K562 (cell line): ENCODE results near the gene SETD1B.

Experiments
- AFF4 ChIP-seq: sonication (generic); formaldehyde crosslinking; IDR thresholded peaks from 2 replicates; pipeline ENCODE4 v1.8.0; 2023; ENCODE audit warnings: mild to moderate bottlenecking, missing genetic modification reagents
- CTCF ChIP-seq, 3 experiments: IDR thresholded peaks in 2 of 3; conservative IDR thresholded peaks in 1 of 3; 2 replicates each; pipeline ENCODE4 v1.5.1; 2011 to 2012; ENCODE audit warnings: low read length in 3 of 3, mild to moderate bottlenecking in 3 of 3, control low read depth in 2 of 3, improper control_type of control experiment in 1 of 3, inconsistent platforms in 1 of 3, low read depth in 1 of 3, mixed read lengths in 1 of 3, moderate library complexity in 1 of 3; ENCODE audit not compliant: insufficient read depth in 2 of 3
- EGR1 ChIP-seq: fragments of 450-650 bp; conservative IDR thresholded peaks from 2 replicates; pipeline ENCODE4 v1.6.1; 2017; ENCODE audit warnings: mild to moderate bottlenecking
- EZH2 ChIP-seq: IDR thresholded peaks from 2 replicates; pipeline ENCODE4 v1.6.1; 2012; ENCODE audit warnings: low read depth, mild to moderate bottlenecking, inconsistent platforms, low read length, borderline replicate concordance
- JUND ChIP-seq, 2 experiments: IDR thresholded peaks; 2 replicates in 1 of 2; 3 replicates in 1 of 2; pipeline ENCODE4 v1.6.1; 2011; ENCODE audit warnings: borderline replicate concordance in 2 of 2, low read depth in 2 of 2, low read length in 2 of 2, improper control_type of control experiment in 1 of 2, missing biosample characterization in 1 of 2, missing genetic modification characterization in 1 of 2, missing genetic modification reagents in 1 of 2
- LCOR ChIP-seq: sonication (generic); formaldehyde crosslinking; IDR thresholded peaks from 2 replicates; pipeline ENCODE4 v1.8.0; 2022; ENCODE audit warnings: mild to moderate bottlenecking, missing genetic modification reagents
- RB1 ChIP-seq: fragments of 450-650 bp; IDR thresholded peaks from 2 replicates; pipeline ENCODE4 v1.6.1; 2017; ENCODE audit warnings: low read depth, mild to moderate bottlenecking
- TAF9B ChIP-seq: fragments of 450-650 bp; IDR thresholded peaks from 2 replicates; pipeline ENCODE4 v1.6.1; 2018; ENCODE audit warnings: mild to moderate bottlenecking; ENCODE audit not compliant: partially characterized antibody
- ZFX ChIP-seq: sonication (generic); formaldehyde crosslinking; IDR thresholded peaks from 2 replicates; pipeline ENCODE4 v1.8.0; 2022; ENCODE audit warnings: mild to moderate bottlenecking, missing genetic modification reagents, moderate library complexity
- ZNF77 ChIP-seq: fragments of 250-450 bp; sonication (Bioruptor Pico); IDR thresholded peaks from 2 replicates; pipeline ENCODE4 v1.5.0; 2020
- TF ChIP-seq, protein P1 (sequence below), 2 experiments: fragments of 450-650 bp in 1 of 2; IDR thresholded peaks; 2 replicates each; pipeline ENCODE4 v1.6.1; 2011 to 2017; ENCODE audit warnings: low read depth in 2 of 2, antibody characterized with exemption in 1 of 2, borderline replicate concordance in 1 of 2, low read length in 1 of 2, mild to moderate bottlenecking in 1 of 2, mixed read lengths in 1 of 2; ENCODE audit not compliant: control insufficient read depth in 1 of 2
- TF ChIP-seq, protein P2 (sequence below), 2 experiments: fragments of 450-650 bp; formaldehyde crosslinking in 1 of 2; IDR thresholded peaks; 2 replicates each; pipeline versions ENCODE4 v1.4.0 to v1.6.1; 2014 to 2020; ENCODE audit warnings: mild to moderate bottlenecking in 2 of 2, borderline replicate concordance in 1 of 2, low read depth in 1 of 2

- no peak for TF ChIP-seq CTCF (IDR thresholded peaks at IDR 0.05 in 2 of 3, conservative IDR thresholded peaks at IDR 0.05 in 1 of 3; ENCODE audit: insufficient read depth in 2 of 3, low read depth in 1 of 3, low read length in 3 of 3)
- TF ChIP-seq LCOR (CRISPR knock-in tag): no peak
- TF ChIP-seq ZNF77: no peak
- no peak for TF ChIP-seq RB1
- no peak for TF ChIP-seq EGR1
- no peak for TF ChIP-seq JUND (IDR thresholded peaks at IDR 0.05; ENCODE audit: borderline replicate concordance, low read depth, low read length)
- no peak for TF ChIP-seq JUND (tag; IDR thresholded peaks at IDR 0.05; ENCODE audit: borderline replicate concordance, low read depth, low read length)
- TF ChIP-seq AFF4: no peak
- TF ChIP-seq EZH2: no peak
- TF ChIP-seq, protein P1, sequence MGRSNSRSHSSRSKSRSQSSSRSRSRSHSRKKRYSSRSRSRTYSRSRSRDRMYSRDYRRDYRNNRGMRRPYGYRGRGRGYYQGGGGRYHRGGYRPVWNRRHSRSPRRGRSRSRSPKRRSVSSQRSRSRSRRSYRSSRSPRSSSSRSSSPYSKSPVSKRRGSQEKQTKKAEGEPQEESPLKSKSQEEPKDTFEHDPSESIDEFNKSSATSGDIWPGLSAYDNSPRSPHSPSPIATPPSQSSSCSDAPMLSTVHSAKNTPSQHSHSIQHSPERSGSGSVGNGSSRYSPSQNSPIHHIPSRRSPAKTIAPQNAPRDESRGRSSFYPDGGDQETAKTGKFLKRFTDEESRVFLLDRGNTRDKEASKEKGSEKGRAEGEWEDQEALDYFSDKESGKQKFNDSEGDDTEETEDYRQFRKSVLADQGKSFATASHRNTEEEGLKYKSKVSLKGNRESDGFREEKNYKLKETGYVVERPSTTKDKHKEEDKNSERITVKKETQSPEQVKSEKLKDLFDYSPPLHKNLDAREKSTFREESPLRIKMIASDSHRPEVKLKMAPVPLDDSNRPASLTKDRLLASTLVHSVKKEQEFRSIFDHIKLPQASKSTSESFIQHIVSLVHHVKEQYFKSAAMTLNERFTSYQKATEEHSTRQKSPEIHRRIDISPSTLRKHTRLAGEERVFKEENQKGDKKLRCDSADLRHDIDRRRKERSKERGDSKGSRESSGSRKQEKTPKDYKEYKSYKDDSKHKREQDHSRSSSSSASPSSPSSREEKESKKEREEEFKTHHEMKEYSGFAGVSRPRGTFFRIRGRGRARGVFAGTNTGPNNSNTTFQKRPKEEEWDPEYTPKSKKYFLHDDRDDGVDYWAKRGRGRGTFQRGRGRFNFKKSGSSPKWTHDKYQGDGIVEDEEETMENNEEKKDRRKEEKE (IDR thresholded peaks at IDR 0.05; ENCODE audit: borderline replicate concordance in 1 of 2, control insufficient read depth in 1 of 2, low read depth in 2 of 2, low read length in 1 of 2): no peak
- no peak for TF ChIP-seq ZFX (CRISPR knock-in tag)
- TF ChIP-seq, protein P2, sequence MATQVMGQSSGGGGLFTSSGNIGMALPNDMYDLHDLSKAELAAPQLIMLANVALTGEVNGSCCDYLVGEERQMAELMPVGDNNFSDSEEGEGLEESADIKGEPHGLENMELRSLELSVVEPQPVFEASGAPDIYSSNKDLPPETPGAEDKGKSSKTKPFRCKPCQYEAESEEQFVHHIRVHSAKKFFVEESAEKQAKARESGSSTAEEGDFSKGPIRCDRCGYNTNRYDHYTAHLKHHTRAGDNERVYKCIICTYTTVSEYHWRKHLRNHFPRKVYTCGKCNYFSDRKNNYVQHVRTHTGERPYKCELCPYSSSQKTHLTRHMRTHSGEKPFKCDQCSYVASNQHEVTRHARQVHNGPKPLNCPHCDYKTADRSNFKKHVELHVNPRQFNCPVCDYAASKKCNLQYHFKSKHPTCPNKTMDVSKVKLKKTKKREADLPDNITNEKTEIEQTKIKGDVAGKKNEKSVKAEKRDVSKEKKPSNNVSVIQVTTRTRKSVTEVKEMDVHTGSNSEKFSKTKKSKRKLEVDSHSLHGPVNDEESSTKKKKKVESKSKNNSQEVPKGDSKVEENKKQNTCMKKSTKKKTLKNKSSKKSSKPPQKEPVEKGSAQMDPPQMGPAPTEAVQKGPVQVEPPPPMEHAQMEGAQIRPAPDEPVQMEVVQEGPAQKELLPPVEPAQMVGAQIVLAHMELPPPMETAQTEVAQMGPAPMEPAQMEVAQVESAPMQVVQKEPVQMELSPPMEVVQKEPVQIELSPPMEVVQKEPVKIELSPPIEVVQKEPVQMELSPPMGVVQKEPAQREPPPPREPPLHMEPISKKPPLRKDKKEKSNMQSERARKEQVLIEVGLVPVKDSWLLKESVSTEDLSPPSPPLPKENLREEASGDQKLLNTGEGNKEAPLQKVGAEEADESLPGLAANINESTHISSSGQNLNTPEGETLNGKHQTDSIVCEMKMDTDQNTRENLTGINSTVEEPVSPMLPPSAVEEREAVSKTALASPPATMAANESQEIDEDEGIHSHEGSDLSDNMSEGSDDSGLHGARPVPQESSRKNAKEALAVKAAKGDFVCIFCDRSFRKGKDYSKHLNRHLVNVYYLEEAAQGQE (IDR thresholded peaks at IDR 0.05; ENCODE audit: borderline replicate concordance): no peak
- TF ChIP-seq, protein P2 (CRISPR knock-in tag; IDR thresholded peaks at IDR 0.05; ENCODE audit: low read depth): no peak
- TF ChIP-seq TAF9B: no peak
Observed at GRCh38 chr12:121817648-121818043, 13.8 kb downstream of the SETD1B start.
